ENCODE measurements around the gene PAM.
A peak's percentile ranks its signal among the peaks of the same experiment; 100 is the strongest.

The PAM gene

GRCh38 chr5:102946414-102946813 lies 191.3 kb downstream of the PAM start:
- no peak for DNase-seq (ENCODE audit: low read depth)
- H3K4me3 ChIP-seq (ENCODE audit: low read depth, low read length): no peak overlapping the region
- no peak for TF ChIP-seq CTCF (IDR thresholded peaks at IDR 0.05; ENCODE audit: insufficient read depth, low read depth, low read length, missing control alignments)

- DNase-seq (ENCODE audit: low read depth): no peak
- no peak for TF ChIP-seq CTCF (IDR thresholded peaks at IDR 0.05; ENCODE audit: insufficient read depth, low read depth, low read length, missing control alignments)
- no peak overlapping the region for H3K4me3 ChIP-seq (ENCODE audit: low read depth, low read length)
Observed at GRCh38 chr5:102946971-102947370, 191.9 kb downstream of the PAM start.

GRCh38 chr5:102955488-102955887 lies 200.4 kb downstream of the PAM start:
- TF ChIP-seq CTCF (IDR thresholded peaks at IDR 0.05; ENCODE audit: insufficient read depth, low read depth, low read length, missing control alignments): no peak
- DNase-seq (ENCODE audit: low read depth): no peak
- no peak overlapping the region for H3K4me3 ChIP-seq (ENCODE audit: low read depth, low read length)

- DNase-seq (ENCODE audit: low read depth): no peak
- TF ChIP-seq CTCF (IDR thresholded peaks at IDR 0.05; ENCODE audit: insufficient read depth, low read depth, low read length, missing control alignments): no peak
- H3K4me3 ChIP-seq (ENCODE audit: low read depth, low read length): no peak overlapping the region
Observed at GRCh38 chr5:102956599-102956998, 201.5 kb downstream of the PAM start.

GRCh38 chr5:102957141-102957540 lies 202.0 kb downstream of the PAM start:
- H3K4me3 ChIP-seq (ENCODE audit: low read depth, low read length): no peak overlapping the region
- no peak for DNase-seq (ENCODE audit: low read depth)
- TF ChIP-seq CTCF (IDR thresholded peaks at IDR 0.05; ENCODE audit: insufficient read depth, low read depth, low read length, missing control alignments): no peak

GRCh38 chr5:102958481-102959011 lies 203.4 kb downstream of the PAM start:
- H3K4me3 ChIP-seq (ENCODE audit: low read depth, low read length): no peak overlapping the region
- no peak for TF ChIP-seq CTCF (IDR thresholded peaks at IDR 0.05; ENCODE audit: insufficient read depth, low read depth, low read length, missing control alignments)
- DNase-seq (ENCODE audit: low read depth): no peak

GRCh38 chr5:102959055-102959454 lies 203.9 kb downstream of the PAM start:
- no peak overlapping the region for H3K4me3 ChIP-seq (ENCODE audit: low read depth, low read length)
- DNase-seq (ENCODE audit: low read depth): peak; percentile 5
- no peak for TF ChIP-seq CTCF (IDR thresholded peaks at IDR 0.05; ENCODE audit: insufficient read depth, low read depth, low read length, missing control alignments)

Data from GM12865 (cell line).